ENCODE measurements around the gene GPRASP3.

GPRASP3 gene

GRCh38 chrX:102765809-102766208 lies 45.3 kb downstream of the GPRASP3 start:
- no peak for DNase-seq

GRCh38 chrX:102767287-102767686 lies 46.7 kb downstream of the GPRASP3 start:
- no peak for DNase-seq

GRCh38 chrX:102768987-102769761 lies 48.6 kb downstream of the GPRASP3 start:
- peak; percentile 85 for DNase-seq

Data from left hindlimb (tissue), 1 donor.